Endothelial cell of umbilical vein (primary cell): ENCODE measurements around the gene SLC25A34. TPM values are rescaled to one million over a fixed set of nuclear protein-coding genes. Genes with fewer than 3 reads are reported as not detected.

Experiments
- BruUV-seq: library from RNA; stranded (reverse); fragments of 400-500 nt; replicated peaks from 2 replicates; lab custom pipeline; 2021; lab: Mats Ljungman, UMichigan
- CTCF ChIA-PET: fragments of 300-600, 350-600 bp; sonication (Branson Sonifier 250); formaldehyde crosslinking; loops from one replicate; lab custom pipeline; 2021; ENCODE audit warnings: antibody characterized with exemption, inconsistent platforms; lab: Charles Lee
- POLR2A ChIA-PET: fragments of 300-600, 350-600 bp; sonication (Branson Sonifier 250); formaldehyde crosslinking; loops from one replicate; lab custom pipeline; 2021; ENCODE audit warnings: antibody characterized with exemption, inconsistent platforms; lab: Charles Lee
- DNase-seq: peaks from one replicate; pipeline ENCODE4 v3.0.0-alpha.2; 2011; ENCODE audit warnings: low read depth, low spot score
- FAIRE-seq: peaks from 2 replicates; lab custom pipeline; 2011; peaks lifted over from hg19 to GRCh38; lab: Jason Lieb, UNC
- H2AFZ ChIP-seq: 2 replicates; pipeline ENCODE4 v1.6.0; 2012; ENCODE audit warnings: low read depth, low read length, control low read depth, inconsistent platforms
- H3K27ac ChIP-seq: 2 replicates; pipeline ENCODE4 v1.5.1; 2011; ENCODE audit warnings: low read depth, mild to moderate bottlenecking, control low read depth, low read length, moderate library complexity; ENCODE audit not compliant: insufficient read depth
- H3K27me3 ChIP-seq, 2 experiments: 2 replicates each; pipeline versions ENCODE4 v1.6.0 to v1.6.1; 2011; ENCODE audit warnings: low read length in 2 of 2, mixed read lengths in 1 of 2; ENCODE audit not compliant: control insufficient read depth in 2 of 2, insufficient read depth in 2 of 2
- H3K36me3 ChIP-seq, 2 experiments: 2 replicates in 1 of 2; 3 replicates in 1 of 2; pipeline ENCODE4 v1.5.1; 2011; ENCODE audit warnings: low read length in 2 of 2, mild to moderate bottlenecking in 1 of 2, moderate library complexity in 1 of 2; ENCODE audit not compliant: control insufficient read depth in 2 of 2, insufficient read depth in 2 of 2; ENCODE audit errors: extremely low read depth in 1 of 2
- H3K4me1 ChIP-seq: 3 replicates; pipeline ENCODE4 v1.5.1; 2011; ENCODE audit warnings: mild to moderate bottlenecking, low read length; ENCODE audit not compliant: control insufficient read depth, insufficient read depth; ENCODE audit errors: extremely low read depth
- H3K4me2 ChIP-seq: 2 replicates; pipeline ENCODE4 v1.6.1; 2011; ENCODE audit warnings: low read length, control low read depth, mixed read lengths; ENCODE audit not compliant: insufficient read depth
- H3K4me3 ChIP-seq, 3 experiments: fragments of 200-600 bp in 1 of 3; sonication (generic), shearing (Covaris generic) in 1 of 3; replicated peaks in 1 of 3; 2 replicates each; pipeline ENCODE4 v1.5.1; 2011 to 2016; ENCODE audit warnings: control low read depth in 3 of 3, low read length in 3 of 3, mild to moderate bottlenecking in 2 of 3, inconsistent platforms in 1 of 3, low read depth in 1 of 3, moderate library complexity in 1 of 3; ENCODE audit not compliant: insufficient read depth in 1 of 3
- H3K79me2 ChIP-seq: 2 replicates; pipeline ENCODE4 v1.6.0; 2012; ENCODE audit warnings: low read length, inconsistent platforms; ENCODE audit not compliant: control insufficient read depth, insufficient read depth
- H3K9ac ChIP-seq: replicated peaks from 2 replicates; pipeline ENCODE3; 2011; ENCODE audit warnings: low read length, control low read depth; ENCODE audit not compliant: insufficient read depth; ENCODE audit errors: extremely low read depth
- H3K9me1 ChIP-seq: replicated peaks from 3 replicates; pipeline ENCODE4 v1.6.0; 2011; ENCODE audit warnings: mild to moderate bottlenecking, low read length; ENCODE audit not compliant: control insufficient read depth, insufficient read depth; ENCODE audit errors: extremely low read depth
- H3K9me3 ChIP-seq: replicated peaks from 2 replicates; pipeline ENCODE4 v1.5.1; 2012; ENCODE audit warnings: low read length, inconsistent platforms; ENCODE audit not compliant: control insufficient read depth, insufficient read depth
- H4K20me1 ChIP-seq: replicated peaks from 2 replicates; pipeline ENCODE3; 2011; ENCODE audit warnings: mild to moderate bottlenecking, low read length; ENCODE audit not compliant: control insufficient read depth, insufficient read depth; ENCODE audit errors: extremely low read depth
- CTCF ChIP-seq, 2 donors: IDR thresholded peaks; 1 replicate in 1 of 2; 2 replicates in 1 of 2; pipeline ENCODE4 v1.5.1; 2011; ENCODE audit warnings: low read length in 2 of 2, mild to moderate bottlenecking in 2 of 2, moderate library complexity in 2 of 2, control low read depth in 1 of 2, inconsistent platforms in 1 of 2, low read depth in 1 of 2; ENCODE audit not compliant: insufficient read depth in 1 of 2; ENCODE audit errors: extremely low read depth in 1 of 2
- EZH2 ChIP-seq: IDR thresholded peaks from 2 replicates; pipeline ENCODE4 v1.6.1; 2012; ENCODE audit warnings: borderline replicate concordance, low read depth, mild to moderate bottlenecking, moderate library complexity, low read length, inconsistent platforms; ENCODE audit not compliant: severe bottlenecking
- FOS ChIP-seq: IDR thresholded peaks from 2 replicates; pipeline ENCODE4 v1.6.1; 2011; ENCODE audit warnings: mild to moderate bottlenecking, low read length, moderate library complexity, borderline replicate concordance; ENCODE audit not compliant: insufficient read depth
- GATA2 ChIP-seq: IDR thresholded peaks from 2 replicates; pipeline ENCODE4 v1.7.0; 2011; ENCODE audit warnings: low read depth, mild to moderate bottlenecking, moderate library complexity, mixed read lengths, low read length; ENCODE audit not compliant: insufficient read length, insufficient read depth
- JUN ChIP-seq: IDR thresholded peaks from 2 replicates; pipeline ENCODE4 v1.6.1; 2011; ENCODE audit warnings: borderline replicate concordance, low read depth; ENCODE audit not compliant: insufficient read length, insufficient read depth
- MAX ChIP-seq: IDR thresholded peaks from 2 replicates; pipeline ENCODE4 v1.6.1; 2011; ENCODE audit not compliant: insufficient read depth, insufficient read length
- MYC ChIP-seq: IDR thresholded peaks from one replicate; pipeline ENCODE4 v1.6.1; 2011; ENCODE audit warnings: mild to moderate bottlenecking, low read depth, low read length
- POLR2A ChIP-seq: IDR thresholded peaks from 2 replicates; pipeline ENCODE4 v1.6.1; 2012; ENCODE audit warnings: low read depth, mild to moderate bottlenecking, control low read depth, low read length
- POLR2AphosphoS5 ChIP-seq: IDR thresholded peaks from 2 replicates; pipeline ENCODE4 v1.6.1; 2012; ENCODE audit warnings: low read depth, mild to moderate bottlenecking, control low read depth, low read length, moderate library complexity; ENCODE audit not compliant: insufficient read depth
- dilution Hi-C: fragments of 300-500 bp; cut with MboI; formaldehyde crosslinking; loops from one replicate; pipeline ENCODE4 v1.15.0; 2019; ENCODE audit warnings: low sequenced_read_pairs; ENCODE audit not compliant: extremely low pct_ligation_motif_present
- intact Hi-C: fragments of 100-400 bp; cut with micrococcal nuclease; formaldehyde crosslinking; loops from one replicate; pipeline ENCODE4 v1.10.0; 2022
- polyA plus RNA-seq, 4 experiments: library from polyadenylated mRNA; depleted of rRNA in 3 of 4; stranded (reverse) in 3 of 4; unstranded in 1 of 4; fragments of >200 nt; gene quantifications; 2 replicates each; pipeline versions ENCODE4 v1.2.1 to v1.2.3, GENCODE V29; 2011 to 2012; ENCODE audit warnings: missing spikeins in 1 of 4
- total RNA-seq: library from RNA; stranded (reverse); gene quantifications from 2 replicates; pipeline ENCODE4 v1.2.3, GENCODE V29; 2021

The SLC25A34 gene
- total and polyA plus RNA-seq, 2 donors (not counting 3 experiments of a cell fraction or from before 2014, with no cell fraction given) = 0.90 to 1.1 TPM

GRCh38 chr1:15726508-15726907, 9.6 kb upstream of the SLC25A34 start:
- no peak for DNase-seq
- no peak for FAIRE-seq
- Histone ChIP-seq H3K9me3 (no peaks in the 10 kb centered on the region), H3K79me2 (no peaks in the 10 kb centered on the region), H3K4me2 (no peak overlapping the region), H3K9ac (no peak overlapping the region), H3K36me3 (peaks cover 9 to 63% of the 10 kb centered on the region in 2 experiments), H3K27me3 (no peaks in the 10 kb centered on the region), H3K9me1 (no peaks in the 10 kb centered on the region), H3K27ac (no peak overlapping the region), H2AFZ (no peak overlapping the region), H4K20me1 (no peaks in the 10 kb centered on the region), H3K4me3 (no peak overlapping the region), H3K4me1 (no peaks in the 10 kb centered on the region)
- no TSS peak for BruUV-seq
- TF ChIP-seq EZH2 (no peak), FOS (no peak), GATA2 (no peak), POLR2AphosphoS5 (no peak), MYC (no peak), POLR2A (no peak)
- intact Hi-C loops = no loop called here
- ChIA-PET POLR2A (no interaction called here), CTCF (no interaction called here)
- dilution Hi-C loops = no loop called here

DNA sequence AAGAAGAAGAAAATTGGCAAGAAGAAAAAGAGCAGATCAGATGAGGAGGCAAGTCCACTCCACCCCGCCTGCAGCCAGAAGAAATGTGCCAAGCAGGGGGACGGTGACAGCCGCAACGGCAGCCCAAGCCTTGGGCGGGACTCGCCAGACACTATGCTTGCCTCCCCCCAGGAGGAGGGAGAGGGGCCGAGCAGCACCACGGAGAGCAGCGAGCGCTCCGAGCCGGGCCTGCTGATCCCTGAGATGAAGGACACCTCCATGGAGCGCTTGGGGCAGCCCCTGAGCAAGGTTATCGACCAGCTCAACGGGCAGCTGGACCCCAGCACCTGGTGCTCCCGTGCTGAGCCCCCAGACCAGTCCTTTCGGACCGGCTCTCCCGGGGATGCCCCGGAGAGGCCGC, 9.0 kb upstream of the SLC25A34 start:
- Histone ChIP-seq H2AFZ (no peak overlapping the region), H3K9me1 (no peaks in the 10 kb centered on the region), H3K27me3 (no peaks in the 10 kb centered on the region), H3K4me2 (no peak overlapping the region), H3K9me3 (no peaks in the 10 kb centered on the region), H3K27ac (no peak overlapping the region), H3K9ac (no peak overlapping the region), H3K4me3 (no peak overlapping the region), H3K79me2 (no peaks in the 10 kb centered on the region), H4K20me1 (no peaks in the 10 kb centered on the region), H3K36me3 (peaks cover 9 to 65% of the 10 kb centered on the region in 2 experiments), H3K4me1 (no peaks in the 10 kb centered on the region)
- TF ChIP-seq MYC (no peak), POLR2A (no peak), MAX (no peak), POLR2AphosphoS5 (no peak), EZH2 (no peak), CTCF (IDR thresholded peaks at IDR 0.05; ENCODE audit: extremely low read depth in 1 of 2, insufficient read depth in 1 of 2, low read depth in 1 of 2, low read length in 2 of 2) (no peak), JUN (no peak), FOS (no peak), GATA2 (no peak)
- intact Hi-C loops (no loop called here), dilution Hi-C loops (no loop called here)
- FAIRE-seq = no peak
- TSS peak; percentile 47 for BruUV-seq
- no peak for DNase-seq
- POLR2A ChIA-PET = no interaction called here
- CTCF ChIA-PET = no interaction called here
